Ovary (tissue), 9 donors: Measurements from ENCODE around the gene ABHD6. TPM values are rescaled to one million over a fixed set of nuclear protein-coding genes. Genes with fewer than 3 reads are reported as not detected.

Experiments used
- DNase-seq, 5 donors: peaks; one replicate each; pipeline ENCODE4 v3.0.0-alpha.2; 2019 to 2020
- H3K27ac ChIP-seq, 2 donors: fragments of 200-600 bp; one replicate each; pipeline versions ENCODE4 v1.5.1 to v1.8.0; 2019 to 2022
- H3K27me3 ChIP-seq: fragments of 200-600 bp; one replicate; pipeline ENCODE4 v1.8.0; 2022
- H3K36me3 ChIP-seq: fragments of 200-600 bp; sonication (generic); one replicate; pipeline ENCODE4 v1.5.1; 2019
- H3K4me1 ChIP-seq: one replicate; pipeline ENCODE4 v1.8.1; 2013; ENCODE audit warnings: mild to moderate bottlenecking, moderate library complexity; ENCODE audit not compliant: insufficient read depth
- H3K4me3 ChIP-seq: fragments of 200-600 bp; sonication (generic); one replicate; pipeline ENCODE4 v1.5.1; 2017
- H3K9me3 ChIP-seq, 2 donors: fragments of 200-600 bp in 1 of 2; sonication (generic) in 1 of 2; one replicate each; pipeline versions ENCODE4 v1.5.1 to v1.8.1; 2013 to 2019; ENCODE audit warnings: mild to moderate bottlenecking in 1 of 2, moderate library complexity in 1 of 2
- CTCF ChIP-seq, 3 donors: fragments of 450-650 bp in 2 of 3; fragments of 200-600 bp in 1 of 3; IDR thresholded peaks; one replicate each; pipeline versions ENCODE4 v1.5.1 to v1.8.0; 2016 to 2022; ENCODE audit warnings: antibody characterized with exemption in 3 of 3, mild to moderate bottlenecking in 1 of 3
- EP300 ChIP-seq: sonication (generic); formaldehyde crosslinking; IDR thresholded peaks from one replicate; pipeline ENCODE4 v1.6.1; 2017; ENCODE audit warnings: antibody characterized with exemption
- POLR2A ChIP-seq: fragments of 450-650 bp; IDR thresholded peaks from one replicate; pipeline ENCODE4 v1.6.1; 2017; ENCODE audit warnings: antibody characterized with exemption, mild to moderate bottlenecking, moderate library complexity
- WGBS, 3 donors: extraction: QIAGEN DNeasy Blood & Tissue Kit in 1 of 3; methylation state at CpG; one replicate each; pipeline versions ENCODE4 v1.1.5 to v1.1.7; 2013 to 2017; 5-methylcytosine and 5-hydroxymethylcytosine counted together
- intact Hi-C, 4 donors: fragments of 100-400 bp; cut with DNase I; formaldehyde crosslinking; loops; one replicate each; pipeline versions ENCODE4 v1.11.0 to v1.15.1; 2022 to 2023
- polyA plus RNA-seq, 2 donors: library from polyadenylated mRNA; stranded (reverse); fragments of 200-250 nt in 1 of 2; fragments of 350-450 nt in 1 of 2; fragmentation: Illumina TruSeq in 1 of 2; extraction: RNeasy Lipid Tissue Mini Kit (QIAGEN cat#74804) in 1 of 2; gene quantifications; one replicate each; pipeline ENCODE4 v1.2.3, GENCODE V29; 2013 to 2014
- total RNA-seq, 7 donors: library from RNA; depleted of rRNA in 2 of 7; stranded (reverse); fragments of >200 nt in 2 of 7; fragmentation: NEBNext Ultra II Directional in 3 of 7; extraction: Animal tissue kit (Norgen Biotek cat#: 25700) in 3 of 7; gene quantifications; one replicate each; pipeline versions ENCODE4 v1.1.0 to v1.2.4, GENCODE V29; 2016 to 2023
- donor health status: DM: no; HTN: no; CAD: no; lungs with moderate emphysema.
- donor health status: DM: no; HTN: no; CAD: no.
- donor health status: Bipolar disorder and iron deficiency.
- donor health status: DM: yes; HTN: yes; CAD: no.
- donor health status: DM: no; HTN: no; CAD: no.
- donor health status: DM: yes; HTN: yes; CAD: no.

Gene ABHD6
- total and polyA plus RNA-seq, 9 donors = 4.8 to 36.6 (median 10.5) TPM

GRCh38 chr3:58193682-58194407, 43.7 kb upstream of the ABHD6 start:
- Histone ChIP-seq H3K36me3 (no peaks in the 10 kb centered on the region), H3K27me3 (no peaks in the 10 kb centered on the region), H3K4me1 (peaks cover 4% of the 10 kb centered on the region), H3K4me3 (no peak overlapping the region), H3K9me3 (no peaks in the 10 kb centered on the region), H3K27ac (no peak overlapping the region)
- intact Hi-C loops = loop anchor here in 1 of 4 donors (10.0 kb wide), 1 partner anchor 341 kb away; the partner anchor contains the start of gene ACOX2
- DNase-seq = no peak
- WGBS, 3 donors = 86 to 96% (median 95%) methylated on average over 12 of the region's 12 CpGs
- TF ChIP-seq POLR2A = no peak

GRCh38 chr3:58197588-58197987, 40.0 kb upstream of the ABHD6 start:
- H3K27ac ChIP-seq = no peak overlapping the region
- peaks cover 4% of the 10 kb centered on the region for H3K4me1 ChIP-seq
- no peak overlapping the region for H3K4me3 ChIP-seq
- peak in 1 of 5 donors; percentile 18 for DNase-seq
- no peaks in the 10 kb centered on the region for H3K9me3 ChIP-seq
- H3K27me3 ChIP-seq = no peaks in the 10 kb centered on the region
- H3K36me3 ChIP-seq = no peaks in the 10 kb centered on the region
- no peak for TF ChIP-seq POLR2A
- no peak for TF ChIP-seq CTCF (IDR thresholded peaks at IDR 0.05)
- no peak for TF ChIP-seq EP300
- WGBS, 3 donors = 91 to 97% (median 97%) methylated on average over 10 of the region's 10 CpGs
- intact Hi-C loops = loop anchor here in 1 of 4 donors (10.0 kb wide), 1 partner anchor 337 kb away; the partner anchor contains the start of gene ACOX2

- peak in 1 of 5 donors; percentile 1 for DNase-seq
- TF ChIP-seq POLR2A = no peak
- TF ChIP-seq EP300 = no peak
- TF ChIP-seq CTCF (IDR thresholded peaks at IDR 0.05) = no peak
- intact Hi-C loops = loop anchor here in 1 of 4 donors (10.0 kb wide), 1 partner anchor 336 kb away; the partner anchor contains the start of gene ACOX2
- Histone ChIP-seq H3K9me3 (no peaks in the 10 kb centered on the region), H3K27ac (peak overlapping the region in 1 of 2 donors; percentile 2), H3K36me3 (no peaks in the 10 kb centered on the region), H3K4me3 (no peak overlapping the region), H3K4me1 (peaks cover 4% of the 10 kb centered on the region), H3K27me3 (no peaks in the 10 kb centered on the region)
- WGBS, 3 donors = 77 to 81% (median 77%) methylated on average over 8 of the region's 8 CpGs
These were observed 39.2 kb upstream of the ABHD6 start for GRCh38 chr3:58198362-58198761.

GRCh38 chr3:58198804-58199203, 38.8 kb upstream of the ABHD6 start:
- Histone ChIP-seq H3K36me3 (no peaks in the 10 kb centered on the region), H3K27ac (no peak overlapping the region), H3K4me3 (no peak overlapping the region), H3K27me3 (no peaks in the 10 kb centered on the region), H3K9me3 (no peaks in the 10 kb centered on the region), H3K4me1 (peaks cover 4% of the 10 kb centered on the region)
- intact Hi-C loops = loop anchor here in 1 of 4 donors (10.0 kb wide), 1 partner anchor 336 kb away; the partner anchor contains the start of gene ACOX2
- TF ChIP-seq POLR2A (no peak), EP300 (no peak), CTCF (IDR thresholded peaks at IDR 0.05) (no peak)
- DNase-seq = no peak

GRCh38 chr3:58200121-58200709, 37.4 kb upstream of the ABHD6 start:
- Histone ChIP-seq H3K27me3 (no peaks in the 10 kb centered on the region), H3K9me3 (no peaks in the 10 kb centered on the region), H3K36me3 (no peaks in the 10 kb centered on the region), H3K4me1 (peaks cover 4% of the 10 kb centered on the region), H3K4me3 (no peak overlapping the region), H3K27ac (no peak overlapping the region)
- no peak for DNase-seq
- intact Hi-C loops = no loop called here
- no peak for TF ChIP-seq POLR2A
- no peak for TF ChIP-seq CTCF (IDR thresholded peaks at IDR 0.05)
- TF ChIP-seq EP300 = no peak
